Measurements from ENCODE around the gene KLK10. TPM values are rescaled to one million over a fixed set of nuclear protein-coding genes. Genes with fewer than 3 reads are reported as not detected.
"Not testable (repeated sequence)": the region's sequence is repeated elsewhere in the genome, so short reads cannot be mapped to it uniquely, and the experiment has no call there.

The KLK10 gene
- total and polyA plus RNA-seq, 4 experiments from 2014 or later, result not detected

GRCh38 chr19:51001515-51001914 lies 18.0 kb downstream of the KLK10 start, which contains the start of gene KLK8:
Gene KLK8 (minus strand): TSS chr19:51001604. CDS start chr19:51001167, 437 bp downstream.
- intact Hi-C loops (cut with micrococcal nuclease), result no loop called here
- Mint-ChIP-seq H3K9me3 (no peaks in the 10 kb centered on the region), H3K4me3 (no peak within 1 kb of the TSS), H3K36me3 (no peaks in the 10 kb centered on the region), H3K4me1 (no peaks in the 10 kb centered on the region), H3K27ac (no peak within 1 kb of the TSS), H3K27me3 (peaks cover 15 to 27% of the 10 kb centered on the region in 2 donors)
- no peaks in the 10 kb centered on the region for H3K27me3 ChIP-seq (ENCODE audit: insufficient read depth, low read length)
- ChIA-PET POLR2A (ENCODE audit: partially characterized antibody) (no interaction called here), CTCF (ENCODE audit: partially characterized antibody) (no interaction called here)
- no peak within 1 kb of the TSS for H3K27ac ChIP-seq (ENCODE audit: low read depth, low read length)
- DNase-seq, result no peak
- no peaks in the 10 kb centered on the region for H3K4me1 ChIP-seq (ENCODE audit: insufficient read depth, low read length)
- H3K9me3 ChIP-seq (ENCODE audit: control insufficient read depth in 1 of 2, low read length in 2 of 2), result no peaks in the 10 kb centered on the region
- no peak within 1 kb of the TSS for H3K4me3 ChIP-seq (ENCODE audit: low read length in 2 of 2)
- H3K36me3 ChIP-seq (ENCODE audit: insufficient read depth, low read length), result no peaks in the 10 kb centered on the region

- no peaks in the 10 kb centered on the region for H3K36me3 ChIP-seq (ENCODE audit: insufficient read depth, low read length)
- Mint-ChIP-seq H3K9me3 (no peaks in the 10 kb centered on the region), H3K27ac (no peak overlapping the region), H3K36me3 (no peaks in the 10 kb centered on the region), H3K27me3 (peaks cover 15 to 25% of the 10 kb centered on the region in 2 donors), H3K4me3 (no peak overlapping the region), H3K4me1 (no peaks in the 10 kb centered on the region)
- no peaks in the 10 kb centered on the region for H3K27me3 ChIP-seq (ENCODE audit: insufficient read depth, low read length)
- H3K27ac ChIP-seq (ENCODE audit: low read depth, low read length), result no peak overlapping the region
- DNase-seq, result no peak
- H3K4me3 ChIP-seq (ENCODE audit: low read length in 2 of 2), result no peak overlapping the region
- ChIA-PET POLR2A (ENCODE audit: partially characterized antibody) (no interaction called here), CTCF (ENCODE audit: partially characterized antibody) (no interaction called here)
- H3K9me3 ChIP-seq (ENCODE audit: control insufficient read depth in 1 of 2, low read length in 2 of 2), result no peaks in the 10 kb centered on the region
- H3K4me1 ChIP-seq (ENCODE audit: insufficient read depth, low read length), result no peaks in the 10 kb centered on the region
- intact Hi-C loops (cut with micrococcal nuclease), result no loop called here
Observed at GRCh38 chr19:51000981-51001380, 18.5 kb downstream of the KLK10 start.

DNA sequence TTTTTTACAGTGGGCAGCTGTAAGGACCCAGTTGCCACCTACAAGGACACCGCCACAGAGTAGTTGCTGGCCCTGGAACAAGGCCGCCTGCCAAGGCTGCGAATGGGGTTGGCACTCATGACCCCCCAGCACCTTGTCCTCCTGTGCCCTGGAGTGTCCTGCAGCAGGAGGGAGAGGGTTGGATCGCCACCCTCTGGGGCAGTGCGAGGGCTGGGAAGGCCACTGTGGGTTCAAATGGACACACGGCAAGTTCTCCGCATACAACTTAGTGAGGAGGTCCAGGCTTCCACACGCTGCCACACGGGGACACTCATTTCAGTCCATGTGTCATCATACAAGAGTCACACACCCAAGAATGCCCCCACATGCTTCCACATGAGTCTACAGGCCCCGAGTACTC lies 19.1 kb downstream of the KLK10 start:
- no peaks in the 10 kb centered on the region for H3K9me3 ChIP-seq (ENCODE audit: control insufficient read depth in 1 of 2, low read length in 2 of 2)
- no peak overlapping the region for H3K27ac ChIP-seq (ENCODE audit: low read depth, low read length)
- Mint-ChIP-seq H3K27me3 (peaks cover 16 to 27% of the 10 kb centered on the region in 2 donors), H3K4me3 (no peak overlapping the region), H3K4me1 (no peaks in the 10 kb centered on the region), H3K9me3 (no peaks in the 10 kb centered on the region), H3K36me3 (no peaks in the 10 kb centered on the region), H3K27ac (no peak overlapping the region)
- POLR2A ChIA-PET (ENCODE audit: partially characterized antibody), result no interaction called here
- H3K4me3 ChIP-seq (ENCODE audit: low read length in 2 of 2), result no peak overlapping the region
- DNase-seq, result no peak
- intact Hi-C loops (cut with micrococcal nuclease), result no loop called here
- no peaks in the 10 kb centered on the region for H3K4me1 ChIP-seq (ENCODE audit: insufficient read depth, low read length)
- CTCF ChIA-PET (ENCODE audit: partially characterized antibody), result no interaction called here
- no peaks in the 10 kb centered on the region for H3K36me3 ChIP-seq (ENCODE audit: insufficient read depth, low read length)
- H3K27me3 ChIP-seq (ENCODE audit: insufficient read depth, low read length), result no peaks in the 10 kb centered on the region

GRCh38 chr19:50998686-50999085 lies 20.8 kb downstream of the KLK10 start:
- H3K27me3 Mint-ChIP-seq, result peaks cover 13 to 25% of the 10 kb centered on the region in 2 donors
- H3K27me3 ChIP-seq (ENCODE audit: insufficient read depth, low read length), result no peaks in the 10 kb centered on the region
- H3K9me3 Mint-ChIP-seq, result peaks cover 0 to 2% (median 0%) of the 10 kb centered on the region in 8 donors

DNA sequence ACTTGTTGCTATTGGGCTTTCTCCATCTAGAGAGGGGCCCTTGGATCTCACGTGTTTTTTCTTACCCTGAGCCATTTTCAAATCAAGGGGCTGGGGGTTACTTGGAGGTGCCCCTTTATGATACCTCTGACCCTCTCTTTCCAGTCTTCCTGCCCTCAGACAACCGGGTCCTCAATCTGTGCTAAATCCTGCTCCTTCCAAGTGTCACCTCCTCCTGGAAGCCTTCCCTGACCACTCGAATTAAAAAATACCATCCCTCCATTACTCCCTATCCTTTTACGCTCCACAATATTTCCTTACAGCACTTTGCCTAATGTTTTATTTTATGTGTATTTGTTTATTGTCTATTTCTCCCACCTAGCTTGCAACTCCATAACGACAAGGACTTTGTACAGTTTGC lies 21.4 kb downstream of the KLK10 start:
- no peak overlapping the region for H3K4me3 Mint-ChIP-seq

More at GRCh38 chr19:50998686-50999085, 20.8 kb downstream of the KLK10 start:
- no peaks in the 10 kb centered on the region for H3K4me1 Mint-ChIP-seq
- CTCF ChIA-PET (ENCODE audit: partially characterized antibody), result no interaction called here
- no peak overlapping the region for H3K4me3 ChIP-seq (ENCODE audit: low read length in 2 of 2)
- H3K36me3 ChIP-seq (ENCODE audit: insufficient read depth, low read length), result no peaks in the 10 kb centered on the region
- no peaks in the 10 kb centered on the region for H3K9me3 ChIP-seq (ENCODE audit: control insufficient read depth in 1 of 2, low read length in 2 of 2)
- DNase-seq, result no peak
- no peak overlapping the region for H3K27ac Mint-ChIP-seq
- no peaks in the 10 kb centered on the region for H3K36me3 Mint-ChIP-seq
- H3K4me3 Mint-ChIP-seq, result no peak overlapping the region
- H3K27ac ChIP-seq (ENCODE audit: low read depth, low read length), result no peak overlapping the region
- intact Hi-C loops (cut with micrococcal nuclease), result no loop called here
- POLR2A ChIA-PET (ENCODE audit: partially characterized antibody), result no interaction called here
- no peaks in the 10 kb centered on the region for H3K4me1 ChIP-seq (ENCODE audit: insufficient read depth, low read length)

DNA sequence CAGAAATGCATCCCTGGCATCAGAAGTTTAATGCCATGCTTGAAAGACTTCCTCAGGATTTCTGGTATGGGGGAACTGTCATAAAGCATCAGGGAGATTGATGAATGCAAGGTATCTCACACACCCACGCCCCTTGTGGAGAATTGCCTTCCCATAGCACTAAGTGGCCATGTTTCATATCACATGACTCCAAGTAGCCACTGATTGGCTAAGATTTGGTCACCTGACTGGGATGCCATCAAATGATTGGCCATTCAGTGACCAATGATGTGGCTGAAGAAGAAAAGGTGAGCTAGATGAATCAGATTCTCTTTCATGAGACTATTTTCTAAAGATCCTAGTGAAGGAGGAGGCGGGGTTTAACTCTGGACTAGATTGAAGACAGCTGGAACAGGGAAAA lies 25.4 kb downstream of the KLK10 start:
- Histone ChIP-seq H3K4me3 (ENCODE audit: low read length in 2 of 2) (no peak overlapping the region), H3K4me1 (ENCODE audit: insufficient read depth, low read length) (no peaks in the 10 kb centered on the region), H3K9me3 (ENCODE audit: control insufficient read depth in 1 of 2, low read length in 2 of 2) (no peaks in the 10 kb centered on the region), H3K36me3 (ENCODE audit: insufficient read depth, low read length) (no peaks in the 10 kb centered on the region), H3K27me3 (ENCODE audit: insufficient read depth, low read length) (peaks cover 3% of the 10 kb centered on the region), H3K27ac (ENCODE audit: low read depth, low read length) (no peak overlapping the region)
- H3K36me3 Mint-ChIP-seq, result no peaks in the 10 kb centered on the region
- peaks cover 18 to 31% of the 10 kb centered on the region in 2 donors for H3K27me3 Mint-ChIP-seq
- no peak overlapping the region for H3K27ac Mint-ChIP-seq
- ChIA-PET CTCF (ENCODE audit: partially characterized antibody) (no interaction called here), POLR2A (ENCODE audit: partially characterized antibody) (no interaction called here)
- no peaks in the 10 kb centered on the region for H3K4me1 Mint-ChIP-seq
- DNase-seq, result no peak
- intact Hi-C loops (cut with micrococcal nuclease), result no loop called here
- peaks cover 0 to 8% (median 0%) of the 10 kb centered on the region in 8 donors for H3K9me3 Mint-ChIP-seq
- H3K4me3 Mint-ChIP-seq, result no peak overlapping the region

More for the DNA sequence above, 21.4 kb downstream of the KLK10 start:
- Histone ChIP-seq H3K4me1 (ENCODE audit: insufficient read depth, low read length) (no peaks in the 10 kb centered on the region), H3K9me3 (ENCODE audit: control insufficient read depth in 1 of 2, low read length in 2 of 2) (no peaks in the 10 kb centered on the region), H3K27me3 (ENCODE audit: insufficient read depth, low read length) (no peaks in the 10 kb centered on the region), H3K27ac (ENCODE audit: low read depth, low read length) (no peak overlapping the region), H3K4me3 (ENCODE audit: low read length in 2 of 2) (no peak overlapping the region), H3K36me3 (ENCODE audit: insufficient read depth, low read length) (no peaks in the 10 kb centered on the region)
- Mint-ChIP-seq H3K27me3 (peaks cover 12 to 24% of the 10 kb centered on the region in 2 donors), H3K4me1 (no peaks in the 10 kb centered on the region), H3K36me3 (no peaks in the 10 kb centered on the region), H3K27ac (no peak overlapping the region), H3K9me3 (peaks cover 0 to 2% (median 0%) of the 10 kb centered on the region in 8 donors)
- ChIA-PET POLR2A (ENCODE audit: partially characterized antibody) (no interaction called here), CTCF (ENCODE audit: partially characterized antibody) (interaction anchor here (0.6 kb wide), 1 partner anchor 23 kb away, joined by 3 read pairs; no protein-coding TSS in a partner anchor)
- no peak for DNase-seq
- intact Hi-C loops (cut with micrococcal nuclease), result no loop called here

- ChIA-PET CTCF (ENCODE audit: partially characterized antibody) (no interaction called here), POLR2A (ENCODE audit: partially characterized antibody) (no interaction called here)
- H3K27me3 ChIP-seq (ENCODE audit: insufficient read depth, low read length), result peaks cover 3% of the 10 kb centered on the region
- no peaks in the 10 kb centered on the region for H3K9me3 ChIP-seq (ENCODE audit: control insufficient read depth in 1 of 2, low read length in 2 of 2)
- no peak overlapping the region for H3K27ac ChIP-seq (ENCODE audit: low read depth, low read length)
- no peak overlapping the region for H3K4me3 ChIP-seq (ENCODE audit: low read length in 2 of 2)
- no peaks in the 10 kb centered on the region for H3K36me3 ChIP-seq (ENCODE audit: insufficient read depth, low read length)
- Mint-ChIP-seq H3K4me1 (no peaks in the 10 kb centered on the region), H3K4me3 (no peak overlapping the region), H3K36me3 (no peaks in the 10 kb centered on the region), H3K27ac (no peak overlapping the region), H3K9me3 (peaks cover 0 to 8% (median 0%) of the 10 kb centered on the region in 8 donors), H3K27me3 (peaks cover 21 to 35% of the 10 kb centered on the region in 2 donors)
- no peak for DNase-seq
- no peaks in the 10 kb centered on the region for H3K4me1 ChIP-seq (ENCODE audit: insufficient read depth, low read length)
- intact Hi-C loops (cut with micrococcal nuclease), result no loop called here
Observed at GRCh38 chr19:50992666-50993035, 26.9 kb downstream of the KLK10 start.

DNA sequence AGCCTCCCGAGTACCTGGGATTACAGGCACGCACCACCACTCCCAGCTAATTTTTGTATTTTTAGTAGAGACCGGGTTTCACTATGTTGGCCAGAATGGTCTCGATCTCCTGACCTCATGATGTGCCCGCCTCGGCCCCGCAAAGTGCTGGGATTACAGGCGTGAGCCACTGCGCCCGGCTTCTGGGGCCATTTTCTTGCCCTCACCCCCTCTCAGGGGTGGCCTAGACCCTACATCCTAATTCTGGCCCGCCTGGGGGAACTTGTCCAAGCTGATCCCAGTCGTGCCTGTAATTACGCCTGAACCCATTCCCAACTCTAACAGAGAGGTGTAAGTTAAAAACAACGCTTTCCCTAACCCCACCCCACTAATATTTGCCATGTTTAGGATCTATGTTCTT lies 35.1 kb downstream of the KLK10 start:
- H3K27ac Mint-ChIP-seq; H3K4me3 Mint-ChIP-seq; DNase-seq; H3K4me1 ChIP-seq (ENCODE audit: insufficient read depth, low read length); H3K27me3 ChIP-seq (ENCODE audit: insufficient read depth, low read length); H3K9me3 Mint-ChIP-seq; H3K36me3 ChIP-seq (ENCODE audit: insufficient read depth, low read length); H3K4me3 ChIP-seq (ENCODE audit: low read length in 2 of 2); H3K36me3 Mint-ChIP-seq; CTCF ChIA-PET (ENCODE audit: partially characterized antibody); intact Hi-C loops (cut with micrococcal nuclease); H3K9me3 ChIP-seq (ENCODE audit: control insufficient read depth in 1 of 2, low read length in 2 of 2); H3K27ac ChIP-seq (ENCODE audit: low read depth, low read length); POLR2A ChIA-PET (ENCODE audit: partially characterized antibody); H3K4me1 Mint-ChIP-seq: not testable (repeated sequence)
- H3K27me3 Mint-ChIP-seq, result peaks cover 28 to 38% of the 10 kb centered on the region in 2 donors

All from CD4-positive, alpha-beta memory T cell (primary cell).